ENCODE results near the gene ANKRD10. TPM values are rescaled to one million over a fixed set of nuclear protein-coding genes. Genes with fewer than 3 reads are reported as not detected.

ANKRD10 gene
- total RNA-seq: 27.2 and 53.3 TPM in 2 replicates

GRCh38 chr13:110915057-110915873 is at the start of gene ANKRD10:
Gene ANKRD10 (minus strand): TSS chr13:110915069. CDS start chr13:110914934, 135 bp downstream.

Other genes starting within 250 kb of the ANKRD10 start
- 77.5 and 98.9 TPM in 2 replicates for gene CARS2, start 209.0 kb downstream of the ANKRD10 start, total RNA-seq
- gene ING1, start 201.4 kb downstream of the ANKRD10 start, total RNA-seq: 11.6 and 19.2 TPM in 2 replicates
- gene ARHGEF7, start 200.2 kb upstream of the ANKRD10 start, total RNA-seq: 37.6 and 51.6 TPM in 2 replicates